NCI-H345 treated with DMSO at 0.1 percent for 48 hours (cell line): ENCODE results near the gene MDM1.
A peak's percentile ranks its signal among the peaks of the same experiment; 100 is the strongest.

Source experiments
- DNase-seq: peaks from one replicate; lab custom pipeline; 2025; ENCODE audit not compliant: unreplicated experiment; lab: John Stamatoyannopoulos, UW

MDM1 gene

GRCh38 chr12:68321140-68321539 lies 11.0 kb downstream of the MDM1 start:
- DNase-seq: no peak

GRCh38 chr12:68319988-68320623 lies 12.1 kb downstream of the MDM1 start:
- DNase-seq: no peak

GRCh38 chr12:68317047-68317667 lies 15.0 kb downstream of the MDM1 start:
- DNase-seq: peak; percentile 34

GRCh38 chr12:68310370-68310769 lies 21.8 kb downstream of the MDM1 start:
- no peak for DNase-seq

- no peak for DNase-seq
Observed at GRCh38 chr12:68306564-68306963, 25.6 kb downstream of the MDM1 start.

GRCh38 chr12:68305278-68305677 lies 26.9 kb downstream of the MDM1 start:
- no peak for DNase-seq

GRCh38 chr12:68304626-68305025 lies 27.5 kb downstream of the MDM1 start:
- no peak for DNase-seq

GRCh38 chr12:68303850-68304249 lies 28.3 kb downstream of the MDM1 start:
- no peak for DNase-seq

- DNase-seq: no peak
Observed at GRCh38 chr12:68297929-68298328, 34.2 kb downstream of the MDM1 start.

- DNase-seq: no peak
Observed at GRCh38 chr12:68294251-68294650, 37.9 kb downstream of the MDM1 start.

- DNase-seq: no peak
Observed at GRCh38 chr12:68293347-68293746, 38.8 kb downstream of the MDM1 start.

- DNase-seq: no peak
Observed at GRCh38 chr12:68292151-68292943, 39.8 kb downstream of the MDM1 start.

GRCh38 chr12:68291396-68292036 lies 40.6 kb downstream of the MDM1 start:
- DNase-seq: no peak

GRCh38 chr12:68290126-68290525 lies 42.0 kb downstream of the MDM1 start:
- DNase-seq: no peak

GRCh38 chr12:68287106-68287505 lies 45.1 kb downstream of the MDM1 start:
- no peak for DNase-seq

GRCh38 chr12:68286396-68286795 lies 45.8 kb downstream of the MDM1 start:
- no peak for DNase-seq

- no peak for DNase-seq
Observed at GRCh38 chr12:68285541-68285940, 46.6 kb downstream of the MDM1 start.

GRCh38 chr12:68281322-68282077 lies 50.7 kb downstream of the MDM1 start:
- no peak for DNase-seq

- DNase-seq: no peak
Observed at GRCh38 chr12:68280240-68280639, 51.9 kb downstream of the MDM1 start.

GRCh38 chr12:68279227-68280054 lies 52.7 kb downstream of the MDM1 start:
- no peak for DNase-seq
